Skeletal muscle satellite cell (primary cell): ENCODE data around the gene EML1. TPM values are rescaled to one million over a fixed set of nuclear protein-coding genes. Genes with fewer than 3 reads are reported as not detected.

Experiments used
- H3K27me3 ChIP-seq: 2 replicates; pipeline ENCODE4 v1.7.0; 2013; ENCODE audit warnings: low read length; ENCODE audit not compliant: control insufficient read depth, insufficient read depth
- H3K36me3 ChIP-seq: 2 replicates; pipeline ENCODE4 v1.7.0; 2013; ENCODE audit warnings: mild to moderate bottlenecking, control low read depth, low read length; ENCODE audit not compliant: insufficient read depth
- H3K4me1 ChIP-seq: 2 replicates; pipeline ENCODE4 v1.7.0; 2013; ENCODE audit warnings: low read length; ENCODE audit not compliant: control insufficient read depth, insufficient read depth
- H3K4me2 ChIP-seq: 2 replicates; pipeline ENCODE4 v1.7.0; 2013; ENCODE audit warnings: mild to moderate bottlenecking, low read length
- H3K4me3 ChIP-seq: 2 replicates; pipeline ENCODE4 v1.7.0; 2013; ENCODE audit warnings: low read length
- H3K9ac ChIP-seq: 2 replicates; pipeline ENCODE4 v1.7.0; 2013; ENCODE audit warnings: mild to moderate bottlenecking, low read depth, low read length, moderate library complexity
- H3K9me3 ChIP-seq: replicated peaks from 2 replicates; pipeline ENCODE4 v1.7.0; 2013; ENCODE audit warnings: mild to moderate bottlenecking, control low read depth, low read length
- small RNA-seq: library from RNA; depleted of rRNA; stranded (forward); fragments of <200 nt; gene quantifications from one replicate; pipeline ENCODE3, GENCODE V24; 2012

Gene EML1

GRCh38 chr14:99984036-99984435 is 190.8 kb downstream of the EML1 start:
- no peak overlapping the region for H3K4me2 ChIP-seq
- no peaks in the 10 kb centered on the region for H3K27me3 ChIP-seq
- H3K36me3 ChIP-seq = no peaks in the 10 kb centered on the region
- no peak overlapping the region for H3K9ac ChIP-seq
- peaks cover 5% of the 10 kb centered on the region for H3K4me1 ChIP-seq
- H3K9me3 ChIP-seq = no peaks in the 10 kb centered on the region
- no peak overlapping the region for H3K4me3 ChIP-seq

- H3K9ac ChIP-seq = no peak overlapping the region
- H3K27me3 ChIP-seq = no peaks in the 10 kb centered on the region
- H3K36me3 ChIP-seq = no peaks in the 10 kb centered on the region
- H3K4me3 ChIP-seq = no peak overlapping the region
- no peak overlapping the region for H3K4me2 ChIP-seq
- peaks cover 5% of the 10 kb centered on the region for H3K4me1 ChIP-seq
- H3K9me3 ChIP-seq = no peaks in the 10 kb centered on the region
Measured at GRCh38 chr14:99986396-99986795, 193.2 kb downstream of the EML1 start.

- Histone ChIP-seq H3K4me3 (no peak overlapping the region), H3K27me3 (no peaks in the 10 kb centered on the region), H3K9me3 (no peaks in the 10 kb centered on the region), H3K9ac (no peak overlapping the region), H3K4me2 (no peak overlapping the region), H3K36me3 (no peaks in the 10 kb centered on the region), H3K4me1 (no peaks in the 10 kb centered on the region)
Measured at GRCh38 chr14:99989032-99989431, 195.8 kb downstream of the EML1 start.

GRCh38 chr14:99990268-99991170 is 197.3 kb downstream of the EML1 start:
- Histone ChIP-seq H3K9ac (no peak overlapping the region), H3K36me3 (no peaks in the 10 kb centered on the region), H3K27me3 (no peaks in the 10 kb centered on the region), H3K4me3 (no peak overlapping the region), H3K4me1 (no peaks in the 10 kb centered on the region), H3K4me2 (no peak overlapping the region), H3K9me3 (no peaks in the 10 kb centered on the region)

GRCh38 chr14:99991331-99991730 is 198.1 kb downstream of the EML1 start:
- no peaks in the 10 kb centered on the region for H3K4me1 ChIP-seq
- H3K27me3 ChIP-seq = no peaks in the 10 kb centered on the region
- no peak overlapping the region for H3K4me3 ChIP-seq

More at GRCh38 chr14:99991331-99991730, 198.1 kb downstream of the EML1 start:
- Histone ChIP-seq H3K36me3 (no peaks in the 10 kb centered on the region), H3K9me3 (no peaks in the 10 kb centered on the region), H3K9ac (no peak overlapping the region), H3K4me2 (no peak overlapping the region)

Small RNA genes within 50 kb of the gene (small RNA-seq; reads per million reads assigned to genes)
- not detected for gene RNU1-47P
